ENCODE results near the gene GALNT17.
A peak's percentile ranks its signal among the peaks of the same experiment; 100 is the strongest.
"Not testable (repeated sequence)": the region's sequence is repeated elsewhere in the genome, so short reads cannot be mapped to it uniquely, and the experiment has no call there.

GALNT17 gene

DNA sequence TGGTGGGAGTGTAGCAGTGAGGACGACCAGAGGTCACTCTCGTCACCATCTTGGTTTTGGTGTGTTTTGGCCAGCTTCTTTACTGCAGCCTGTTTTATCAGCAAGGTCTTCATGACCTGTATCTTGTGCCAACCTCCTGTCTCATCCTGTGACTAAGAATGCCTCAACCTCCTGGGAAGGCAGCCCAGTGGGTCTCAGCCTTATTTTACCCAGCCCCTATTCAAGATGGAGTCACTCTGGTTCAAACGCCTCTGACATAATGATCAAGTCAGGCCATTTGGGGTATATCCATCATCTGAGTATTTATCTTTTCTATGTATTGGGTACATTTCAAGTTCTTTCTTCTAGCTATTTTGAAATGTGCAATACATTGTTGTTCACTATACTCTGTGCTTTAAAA lies 503.9 kb downstream of the GALNT17 start:
- not testable (repeated sequence) for DNase-seq (ENCODE audit: low spot score)

DNA sequence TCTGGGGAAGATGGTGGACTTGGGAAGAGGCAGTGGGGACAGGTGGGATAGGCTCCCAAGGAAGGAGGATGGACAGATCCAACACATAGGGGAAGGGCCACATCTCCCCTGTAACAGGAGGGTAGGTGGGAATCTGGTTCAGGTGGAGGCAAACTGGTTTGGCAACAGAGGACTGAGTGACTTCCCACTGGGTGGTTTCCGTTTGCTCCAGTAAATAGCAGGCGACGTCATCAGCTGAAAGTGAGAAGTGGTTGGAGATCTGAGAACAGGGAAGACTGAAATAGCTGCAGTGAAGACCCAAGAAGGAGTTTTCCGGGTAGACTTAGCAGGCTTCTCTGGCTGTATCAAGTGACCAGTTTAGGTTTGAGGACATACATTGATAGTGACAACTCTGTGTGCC lies 504.4 kb downstream of the GALNT17 start:
- peak; percentile 39 for DNase-seq (ENCODE audit: low spot score)

DNA sequence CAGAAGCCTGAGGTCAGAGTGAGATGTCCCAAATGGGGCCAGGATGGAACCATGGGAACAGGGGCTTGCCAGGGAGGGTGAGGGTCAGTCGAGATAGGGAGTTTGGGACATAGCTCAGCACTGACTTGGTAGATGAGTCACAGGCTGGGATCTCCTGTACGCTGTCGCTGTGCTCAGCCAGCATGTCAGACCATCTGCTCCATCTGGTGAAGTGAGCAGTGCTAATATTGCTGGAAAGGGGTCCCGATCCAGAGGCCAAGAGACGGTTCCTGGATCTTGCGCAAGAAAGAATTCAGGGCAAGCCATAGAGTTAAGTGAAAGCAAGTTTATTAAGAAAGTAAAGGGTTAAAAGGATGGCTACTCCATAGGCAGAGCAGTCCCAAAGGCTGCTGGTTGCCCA lies 505.6 kb downstream of the GALNT17 start:
- DNase-seq (ENCODE audit: low spot score): peak; percentile 91

DNA sequence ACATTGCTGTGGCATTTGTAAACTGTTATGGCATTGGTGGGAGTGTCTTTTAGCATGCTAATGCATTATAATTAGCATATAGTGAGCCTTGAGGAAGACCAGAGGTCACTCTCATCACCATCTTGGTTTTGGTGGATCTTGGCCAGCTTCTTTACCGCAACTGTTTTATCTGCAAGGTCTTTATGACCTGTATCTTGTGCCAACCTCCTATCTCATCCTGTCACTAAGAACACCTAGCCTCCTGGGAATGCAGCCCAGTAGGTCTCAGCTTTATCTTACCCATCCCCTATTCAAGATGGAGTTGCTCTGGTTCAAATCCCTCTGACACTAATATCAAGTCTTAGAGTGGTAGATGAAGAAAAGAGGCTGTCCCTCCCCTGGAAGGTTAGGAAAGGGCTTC lies 506.2 kb downstream of the GALNT17 start:
- no peak for DNase-seq (ENCODE audit: low spot score)

DNA sequence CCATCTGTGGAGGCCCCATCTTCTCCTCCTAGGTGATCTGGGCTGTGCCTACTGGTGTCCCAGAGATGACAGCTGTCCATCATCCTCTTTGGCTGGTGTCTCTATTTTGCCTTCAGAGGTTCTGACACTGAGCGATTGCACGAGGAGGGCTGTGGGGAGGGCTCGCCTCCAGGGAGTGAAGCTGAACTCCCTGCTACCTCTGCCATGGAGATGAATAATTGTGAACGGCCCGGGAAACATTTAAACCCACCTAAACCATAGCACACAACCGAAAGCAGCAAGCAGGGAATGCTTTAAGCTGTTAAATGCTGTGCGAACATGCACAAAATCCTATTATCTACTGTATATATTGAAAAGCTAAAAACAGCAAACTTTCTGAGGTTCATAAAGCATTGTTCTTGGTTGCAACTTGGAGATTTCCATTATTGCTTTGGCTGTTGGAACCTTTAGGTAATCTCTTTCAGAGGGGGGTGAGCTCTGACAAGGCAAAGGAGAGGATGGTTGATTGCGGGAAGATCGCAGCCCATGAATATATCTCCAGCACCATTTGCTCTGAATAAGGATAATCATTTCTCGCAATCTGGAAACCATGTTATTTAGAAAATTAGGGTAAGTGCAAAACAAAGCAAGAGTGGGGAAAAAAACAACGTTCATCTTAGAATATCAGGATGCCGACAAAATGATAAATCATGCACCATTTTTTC lies 507.6 kb downstream of the GALNT17 start:
- DNase-seq (ENCODE audit: low spot score): no peak

DNA sequence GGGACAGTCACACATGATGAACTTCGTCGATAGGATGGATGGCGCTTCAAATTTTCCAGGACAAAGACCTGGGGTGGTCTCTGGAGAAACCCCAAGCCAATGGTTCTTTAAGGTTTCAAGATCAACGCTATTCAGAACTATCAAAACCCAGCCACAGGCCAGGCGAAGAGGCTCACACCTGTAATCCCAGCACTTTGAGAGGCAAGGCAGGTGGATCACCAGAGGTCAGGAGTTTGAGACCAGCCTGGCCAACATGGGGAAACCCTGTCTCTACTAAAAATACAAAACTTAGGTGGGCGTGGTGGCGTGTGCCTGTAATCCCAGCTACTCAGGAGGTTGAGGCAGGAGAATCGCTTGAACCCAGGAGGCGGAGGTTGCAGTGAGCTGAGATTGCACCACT lies 511.1 kb downstream of the GALNT17 start:
- DNase-seq (ENCODE audit: low spot score): not testable (repeated sequence)

DNA sequence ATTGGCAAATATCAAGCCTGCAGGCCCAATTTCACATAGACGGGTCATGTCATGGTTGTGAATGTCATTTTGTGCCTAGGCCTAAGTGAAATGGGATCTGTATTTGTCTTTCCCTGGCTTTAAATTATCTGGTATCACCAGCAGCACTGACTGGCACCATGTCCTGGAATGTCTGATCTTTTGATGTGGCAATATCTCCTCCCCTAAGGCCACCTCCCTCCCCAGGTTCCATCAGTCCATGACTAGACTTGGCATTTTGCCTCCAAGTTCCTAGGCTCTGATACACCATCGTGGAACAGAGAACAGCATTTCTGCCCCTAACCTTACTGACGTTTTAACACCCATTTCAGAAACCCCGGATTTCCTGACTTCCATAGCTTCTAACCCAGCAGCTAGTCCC lies 513.9 kb downstream of the GALNT17 start:
- DNase-seq (ENCODE audit: low spot score): no peak

DNA sequence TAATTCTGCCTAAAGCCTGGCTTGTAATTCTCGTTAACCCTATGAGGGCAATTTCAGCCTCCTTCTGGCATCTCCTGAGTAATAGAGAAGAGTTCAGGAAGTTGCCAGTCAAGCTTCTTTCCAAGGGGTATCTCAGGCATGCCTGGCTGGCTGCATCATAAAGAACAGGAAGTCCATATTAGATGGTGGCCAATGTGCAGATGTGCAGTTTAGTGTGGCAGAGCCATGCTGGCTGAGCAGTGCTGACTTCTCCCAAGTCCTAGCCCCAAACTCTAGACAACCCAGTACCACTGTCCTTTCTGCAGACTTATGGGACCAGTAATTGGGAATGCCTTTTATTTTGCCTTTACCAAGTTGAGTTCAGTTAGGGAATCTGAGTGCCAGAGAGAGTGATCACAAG lies 517.9 kb downstream of the GALNT17 start:
- no peak for DNase-seq (ENCODE audit: low spot score)

DNA sequence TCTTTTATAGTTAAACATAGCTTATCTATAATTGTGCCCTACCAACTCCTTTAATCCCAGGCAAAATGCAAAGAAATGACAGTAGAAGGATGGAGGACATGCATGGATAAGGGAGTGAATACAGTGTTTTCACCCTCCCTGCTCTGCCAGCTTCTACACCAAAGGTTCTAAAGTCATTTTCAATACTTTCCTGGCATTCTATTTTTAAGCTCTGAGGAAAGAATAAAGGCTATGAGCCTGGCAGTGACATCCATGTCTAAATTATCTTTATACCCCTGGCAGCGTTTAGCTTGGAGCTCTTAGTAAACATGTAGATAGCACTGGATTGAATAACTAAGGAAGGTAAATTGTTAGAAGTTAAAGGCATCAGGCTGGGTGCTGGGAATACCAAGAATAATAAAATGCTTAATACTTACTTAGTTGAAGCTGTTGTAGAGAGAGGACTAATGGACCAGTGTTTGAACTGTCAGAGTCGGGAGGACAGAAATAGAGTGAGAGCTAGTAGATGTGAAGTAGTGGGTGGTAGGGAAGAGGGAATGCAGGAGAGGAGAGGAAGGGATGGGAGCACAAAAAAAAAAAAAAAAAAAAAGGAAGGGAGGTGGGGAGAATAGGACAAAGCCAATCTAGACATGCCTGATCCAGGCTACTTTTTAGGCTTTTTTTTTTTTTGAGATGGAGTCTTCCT lies 518.9 kb downstream of the GALNT17 start:
- DNase-seq (ENCODE audit: low spot score): no peak

DNA sequence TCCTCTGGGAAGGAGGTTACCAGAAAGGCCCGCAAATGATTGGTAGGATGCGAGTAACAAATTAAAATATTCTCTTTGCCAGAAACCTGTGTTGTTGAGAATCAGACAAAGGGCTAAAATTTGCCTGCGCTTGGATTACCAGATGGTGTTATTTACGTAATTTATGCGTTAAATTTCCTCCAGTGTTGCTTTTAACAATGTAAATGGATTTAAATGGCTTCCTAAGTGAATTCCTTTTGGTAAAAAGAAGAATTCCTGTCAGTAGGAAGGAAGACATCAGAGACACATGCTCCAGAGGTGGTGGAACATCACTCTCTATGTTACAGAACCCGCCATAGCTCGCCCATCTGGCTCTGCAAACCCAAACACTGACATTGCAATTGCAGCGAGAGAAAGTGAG lies 520.6 kb downstream of the GALNT17 start:
- DNase-seq (ENCODE audit: low spot score): no peak

DNA sequence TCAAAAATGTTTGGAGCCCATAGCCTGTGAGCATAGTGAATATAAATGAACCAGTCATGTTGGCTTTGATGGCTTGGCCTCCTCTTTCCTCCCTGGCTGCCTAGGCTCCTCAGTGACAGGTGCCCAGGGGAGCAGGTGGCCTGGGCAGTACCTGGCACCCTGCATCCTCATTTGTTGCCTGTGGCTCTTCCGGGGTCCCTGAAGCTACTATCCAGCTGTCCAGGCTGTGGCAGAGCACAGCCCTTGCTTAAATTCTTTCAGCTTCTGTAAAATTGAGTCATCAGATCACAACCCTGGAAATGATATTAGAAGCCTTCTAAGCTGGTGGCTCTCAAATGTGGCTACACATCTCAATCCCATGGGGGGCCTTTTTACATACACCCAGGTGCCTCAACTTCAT lies 525.4 kb downstream of the GALNT17 start:
- no peak for DNase-seq (ENCODE audit: low spot score)

DNA sequence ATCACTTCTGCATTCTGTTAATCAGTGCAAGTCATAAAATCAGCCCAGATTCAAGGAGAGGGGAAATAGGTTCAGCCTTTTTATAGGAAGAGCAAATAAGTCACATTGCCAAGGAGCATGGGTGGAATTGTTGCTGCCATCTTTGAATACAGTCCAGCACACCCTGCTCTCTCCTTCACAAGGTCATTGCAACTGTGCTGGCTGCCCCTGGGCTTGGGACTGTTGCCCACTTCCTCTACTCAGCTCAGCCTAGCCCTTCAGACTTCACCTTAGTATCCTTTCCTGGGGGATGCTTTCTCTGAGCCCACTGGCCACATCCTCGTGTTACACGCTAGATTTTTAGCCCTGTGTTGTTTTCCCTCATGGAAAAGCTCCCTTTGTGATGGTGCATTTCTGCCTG lies 527.7 kb downstream of the GALNT17 start:
- no peak for DNase-seq (ENCODE audit: low spot score)

DNA sequence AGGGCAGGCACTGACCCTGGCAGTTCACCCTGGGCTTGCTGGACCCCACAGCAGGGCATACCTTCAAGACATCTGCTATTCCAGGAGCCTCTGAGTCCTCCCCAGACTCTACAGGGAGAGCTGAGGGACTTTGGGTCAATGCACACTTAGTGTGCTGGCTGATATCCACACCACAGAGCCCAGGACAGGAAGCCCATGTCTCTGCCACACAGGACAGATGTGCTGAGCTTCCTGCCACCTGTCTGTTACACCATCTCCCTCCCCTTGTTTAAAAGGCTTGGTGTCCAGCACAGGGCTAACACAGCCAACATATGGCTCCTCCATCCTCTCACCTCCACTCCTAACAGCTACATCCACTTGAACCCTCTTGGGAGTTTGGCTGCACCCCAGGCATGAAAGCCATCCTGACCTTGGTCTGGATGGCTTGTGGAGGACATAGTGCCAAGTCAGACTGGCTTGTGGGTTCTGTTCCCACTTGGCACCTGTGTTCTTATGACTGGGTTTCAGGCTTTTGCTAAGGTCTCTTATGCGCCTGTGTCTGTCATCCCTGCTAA lies 529.8 kb downstream of the GALNT17 start:
- DNase-seq (ENCODE audit: low spot score): no peak

DNA sequence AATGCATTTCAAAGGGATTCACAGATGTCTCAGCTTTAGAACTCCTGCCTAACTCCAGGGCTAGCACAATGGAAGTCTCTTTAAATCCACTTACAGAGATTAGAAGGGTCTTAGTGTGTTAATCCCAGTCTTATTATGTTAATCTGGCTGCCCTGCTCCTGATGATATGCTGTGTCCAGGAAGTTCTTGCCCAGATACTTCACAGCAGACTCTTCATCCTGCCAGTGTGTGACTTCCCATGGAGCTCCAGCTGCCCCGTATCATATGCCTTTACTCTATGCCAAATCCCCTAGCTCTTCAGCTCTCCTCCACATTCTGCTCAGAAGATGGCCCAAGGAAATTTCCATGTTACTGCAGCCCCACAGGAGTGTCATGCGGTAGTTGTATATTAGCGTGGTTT lies 533.8 kb downstream of the GALNT17 start:
- DNase-seq (ENCODE audit: low spot score): peak; percentile 81

DNA sequence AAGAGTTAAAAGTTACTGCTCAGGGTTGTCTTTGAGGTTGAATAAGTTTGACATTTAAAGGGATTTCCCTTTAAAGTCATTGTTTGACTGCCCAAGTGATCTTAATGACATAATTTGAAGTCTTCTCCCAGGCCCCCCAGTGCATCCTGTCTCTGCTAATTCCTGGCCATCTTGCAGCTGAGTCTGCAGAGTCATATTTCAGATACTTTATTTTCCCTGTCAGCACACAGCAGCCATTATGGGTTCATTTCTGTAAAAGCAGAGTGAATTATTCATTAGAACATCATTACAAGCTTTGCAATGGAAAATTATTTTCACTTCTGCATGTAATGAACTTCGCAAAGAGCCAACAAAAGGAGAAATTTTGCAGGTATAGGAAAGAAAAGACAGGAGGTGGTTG lies 536.6 kb downstream of the GALNT17 start:
- no peak for DNase-seq (ENCODE audit: low spot score)

DNA sequence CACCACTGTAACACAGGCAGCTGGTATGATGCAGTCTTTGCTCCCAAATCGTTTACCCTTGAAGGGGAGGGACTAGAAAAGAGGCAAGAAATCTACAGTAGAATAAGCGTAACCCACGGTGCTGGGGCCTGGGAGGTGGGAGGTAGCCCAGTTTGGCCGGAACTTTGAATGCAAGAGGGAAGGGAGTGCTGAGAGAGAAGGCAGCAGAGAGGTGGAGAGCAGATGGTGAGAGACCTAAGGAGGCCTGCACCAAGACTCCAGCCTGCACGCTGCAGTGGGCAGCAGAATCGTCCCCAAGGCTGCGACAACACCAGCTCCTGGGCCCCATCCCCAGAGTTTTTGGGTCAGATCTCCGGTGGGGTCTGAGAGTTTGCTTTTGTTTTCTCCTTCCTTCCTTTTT lies 547.5 kb downstream of the GALNT17 start:
- DNase-seq (ENCODE audit: low spot score): peak; percentile 63

DNA sequence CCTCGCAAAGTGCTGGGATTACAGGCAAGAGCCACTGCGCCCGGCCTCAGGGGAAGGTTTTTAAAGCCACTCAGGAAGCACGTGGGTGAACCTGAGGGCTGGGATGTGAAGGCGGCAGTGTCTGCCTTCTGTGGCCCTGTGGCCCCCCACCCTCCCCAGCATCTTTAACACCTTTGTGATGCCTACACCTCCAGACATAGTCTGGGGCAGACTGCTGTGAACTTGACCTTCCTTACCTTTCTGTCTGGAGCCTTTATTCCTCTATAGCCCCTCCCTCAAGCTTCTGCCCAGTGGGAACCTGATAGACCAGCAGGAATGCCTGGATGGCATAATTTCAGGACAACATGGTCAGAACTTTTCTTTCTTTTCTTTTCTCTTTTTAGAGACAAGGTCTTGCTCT lies 550.2 kb downstream of the GALNT17 start:
- DNase-seq (ENCODE audit: low spot score): no peak

DNA sequence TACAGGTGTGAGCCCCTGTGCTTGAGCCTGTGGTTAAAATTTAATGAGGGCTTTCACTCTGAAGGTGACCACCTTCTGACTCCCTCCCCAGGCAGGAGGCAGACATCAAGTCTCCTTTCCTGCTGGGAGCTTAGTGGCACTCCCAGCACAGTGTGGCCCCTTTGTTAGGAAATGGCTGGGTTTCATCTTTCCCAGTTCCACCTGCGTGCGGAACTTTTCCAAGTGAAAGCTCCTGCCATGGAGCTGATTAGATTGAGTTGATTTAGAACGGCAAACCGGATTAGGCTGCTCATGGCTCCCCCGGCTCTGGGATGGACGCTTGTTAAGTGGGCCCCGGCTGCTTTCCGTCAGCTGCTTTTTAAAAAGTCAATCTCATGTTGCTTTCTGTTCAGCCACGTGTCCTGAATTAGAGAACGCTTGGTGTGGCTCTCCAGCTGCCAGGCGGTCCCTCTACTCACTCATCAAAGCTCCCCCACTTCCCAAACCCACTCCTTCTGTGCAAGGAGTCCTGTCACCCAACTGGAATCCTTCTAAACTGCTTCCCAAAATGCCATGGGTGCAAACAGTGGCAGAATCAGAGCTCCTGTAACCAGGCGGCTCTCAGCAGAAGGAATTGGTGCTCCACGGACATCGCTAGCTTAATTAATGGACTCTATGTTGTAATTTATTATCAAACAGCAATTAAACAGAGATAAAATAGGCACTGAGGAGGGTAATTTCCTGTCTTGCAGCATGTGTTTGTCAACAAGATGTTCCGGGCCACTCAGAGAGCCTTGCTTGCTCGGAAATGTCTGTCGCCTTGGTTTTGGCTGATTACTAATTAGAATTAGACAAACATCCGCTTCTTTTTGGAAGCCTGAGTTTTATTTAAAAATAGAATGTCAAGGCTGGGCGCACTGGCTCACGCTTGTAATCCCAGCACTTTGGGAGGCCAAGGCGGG lies 551.2 kb downstream of the GALNT17 start:
- DNase-seq (ENCODE audit: low spot score): peak; percentile 60

DNA sequence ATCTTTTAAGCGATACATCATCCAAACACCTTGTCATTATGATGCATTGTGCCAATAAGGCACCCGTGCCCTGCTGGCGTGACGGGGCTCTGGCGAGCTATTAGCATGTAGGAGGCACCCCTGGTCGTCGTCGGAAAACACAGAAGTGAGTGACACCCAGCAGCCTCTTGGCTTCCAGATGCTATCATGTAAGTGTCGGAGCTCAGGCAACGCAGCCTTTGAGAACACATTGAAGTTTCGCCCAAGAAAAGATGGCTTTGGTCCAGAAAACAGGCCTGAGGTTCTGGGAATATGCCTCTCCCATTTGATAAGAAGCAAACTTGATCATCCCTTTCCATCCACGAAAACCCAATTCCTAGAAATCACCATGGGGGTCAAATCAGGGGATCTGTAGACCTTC lies 555.3 kb downstream of the GALNT17 start:
- no peak for DNase-seq (ENCODE audit: low spot score)

DNA sequence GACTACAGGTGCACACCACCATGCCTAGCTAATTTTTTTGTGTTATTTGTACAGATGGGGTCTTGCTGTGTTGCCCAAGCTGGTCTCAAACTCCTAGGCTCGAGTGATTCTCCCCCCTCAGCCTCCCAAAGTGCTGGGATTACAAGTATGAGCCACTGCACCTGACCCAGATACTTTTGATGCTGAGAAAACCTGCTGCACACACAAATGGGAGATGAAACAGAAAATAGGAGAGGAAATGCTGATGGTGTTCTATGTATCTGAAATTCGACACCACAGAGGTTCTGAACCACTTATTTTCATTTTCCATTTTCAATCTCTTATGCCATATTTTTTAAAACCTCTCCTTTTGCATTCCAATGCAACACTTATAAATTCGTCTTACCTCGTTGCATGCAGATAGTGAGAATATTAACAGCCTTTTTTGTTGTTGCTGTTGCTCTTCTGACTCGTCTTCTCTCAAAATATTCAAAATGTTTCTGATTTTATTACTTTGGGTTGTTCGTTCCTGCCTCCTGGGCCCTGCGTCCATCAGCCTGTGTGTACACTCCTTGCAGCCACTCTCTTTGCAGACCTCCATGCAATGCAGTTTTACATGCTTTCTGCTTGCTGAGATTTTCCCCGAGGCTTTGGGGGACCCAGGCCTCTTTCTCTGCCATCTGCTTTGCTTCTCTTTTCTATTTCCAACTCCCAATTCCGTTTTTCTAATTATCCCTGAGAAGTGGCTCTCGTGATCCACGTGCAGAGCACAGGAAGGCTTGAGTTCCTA lies 556.1 kb downstream of the GALNT17 start:
- DNase-seq (ENCODE audit: low spot score): no peak

DNA sequence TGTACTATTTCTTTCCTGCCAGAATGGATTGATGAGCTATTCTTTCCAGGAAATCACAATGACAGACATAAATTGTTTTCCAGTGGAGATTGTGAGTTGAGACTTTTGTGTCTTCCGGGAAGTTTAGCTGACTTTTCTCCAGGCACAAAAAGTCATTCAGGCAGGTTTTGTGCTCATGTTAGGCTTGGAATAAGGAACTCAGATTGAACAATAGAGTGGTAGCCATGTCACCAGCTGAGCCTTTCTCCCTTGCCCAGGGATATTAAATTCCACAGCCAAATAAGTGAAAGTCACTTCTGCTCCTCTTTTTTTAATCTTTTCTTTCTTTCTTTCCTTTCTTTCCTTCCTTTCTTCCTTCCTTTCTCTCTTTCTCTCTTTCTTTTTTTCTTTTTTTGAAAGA lies 559.6 kb downstream of the GALNT17 start:
- DNase-seq (ENCODE audit: low spot score): no peak

DNA sequence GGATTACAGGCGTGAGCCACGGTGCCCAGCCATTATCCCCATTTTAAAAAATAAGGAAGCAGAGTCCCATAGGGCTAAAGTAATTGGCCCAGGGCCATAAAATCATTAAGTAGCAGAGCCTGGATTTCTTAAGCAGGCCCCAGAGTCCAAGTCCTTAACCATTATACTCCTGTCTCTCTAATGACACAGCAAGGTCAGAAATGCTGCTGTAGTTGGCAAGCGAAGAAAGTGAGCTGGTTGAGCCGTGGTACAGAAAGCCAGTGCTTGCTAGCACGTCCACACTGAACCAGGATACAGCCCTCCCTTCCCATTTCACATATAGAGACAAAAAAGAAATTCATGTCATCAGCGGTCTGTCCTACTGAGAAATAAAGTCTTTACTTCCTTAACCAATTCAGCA lies 562.7 kb downstream of the GALNT17 start:
- DNase-seq (ENCODE audit: low spot score): no peak

Measured in cerebellar cortex (tissue), 1 donor.